ENCODE data around the gene BAZ2B.

Gene BAZ2B

DNA sequence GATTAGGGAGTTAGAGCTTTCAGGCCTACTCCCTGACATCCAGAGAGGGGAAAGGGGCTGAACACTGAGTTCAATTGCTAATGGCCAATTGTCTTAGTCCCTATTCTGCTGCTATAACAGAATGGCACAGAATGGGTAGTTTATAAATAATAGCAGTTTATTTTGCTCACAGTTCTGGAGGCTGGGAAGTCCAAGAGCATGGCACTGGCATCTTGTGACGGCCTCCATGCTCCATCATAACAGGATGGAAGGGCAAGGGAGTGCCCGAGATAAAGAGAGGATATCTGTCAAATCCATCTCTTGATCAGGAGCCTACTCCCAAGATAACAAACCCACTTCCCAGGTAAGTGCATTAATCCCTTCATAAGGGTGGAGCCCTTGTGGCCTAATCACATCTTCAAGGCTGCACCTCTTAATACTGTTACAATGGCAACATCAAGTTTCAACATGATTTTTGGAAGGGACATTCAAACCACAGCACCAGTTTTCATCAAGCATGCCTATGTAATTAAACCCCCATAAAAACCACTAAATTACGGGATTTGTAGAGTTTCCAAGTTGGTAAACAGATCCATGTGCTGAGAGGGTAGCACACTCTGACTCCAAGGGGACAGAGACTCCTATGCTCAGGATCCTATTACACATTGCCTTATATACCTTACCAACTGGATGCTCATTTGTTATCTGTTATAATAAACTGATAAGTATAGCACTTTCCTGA, 44.6 kb downstream of the BAZ2B start:
- peaks cover 3% of the 10 kb centered on the region for H3K36me3 Mint-ChIP-seq
- H3K4me3 Mint-ChIP-seq: no peak overlapping the region
- no peaks in the 10 kb centered on the region for H3K27me3 Mint-ChIP-seq
- H3K4me1 Mint-ChIP-seq: no peaks in the 10 kb centered on the region
- peaks cover 7% of the 10 kb centered on the region for H3K9me3 Mint-ChIP-seq
- no peak overlapping the region for H3K27ac Mint-ChIP-seq

DNA sequence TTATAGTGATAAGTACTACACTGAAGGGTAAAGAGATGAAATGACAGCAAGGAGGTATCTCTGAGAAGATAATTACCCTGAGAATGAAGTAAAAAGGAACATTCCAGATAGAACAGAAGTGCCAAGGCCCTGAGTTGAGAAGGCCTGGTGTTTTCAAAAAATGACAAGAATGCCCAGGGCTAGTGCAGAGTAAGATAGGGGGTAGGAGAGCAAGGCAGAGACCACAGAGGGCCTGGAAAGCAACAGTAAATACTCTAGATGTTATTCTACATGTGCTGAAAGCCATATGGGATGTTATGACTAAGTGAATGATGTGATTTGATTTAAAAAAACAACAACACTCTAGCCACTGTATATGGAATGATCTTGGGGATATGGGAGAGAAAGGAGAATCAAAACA, 52.3 kb downstream of the BAZ2B start:
- Mint-ChIP-seq H3K27me3 (no peaks in the 10 kb centered on the region), H3K9me3 (no peaks in the 10 kb centered on the region), H3K36me3 (peaks cover 7% of the 10 kb centered on the region), H3K4me3 (no peak overlapping the region), H3K4me1 (no peaks in the 10 kb centered on the region), H3K27ac (no peak overlapping the region)

DNA sequence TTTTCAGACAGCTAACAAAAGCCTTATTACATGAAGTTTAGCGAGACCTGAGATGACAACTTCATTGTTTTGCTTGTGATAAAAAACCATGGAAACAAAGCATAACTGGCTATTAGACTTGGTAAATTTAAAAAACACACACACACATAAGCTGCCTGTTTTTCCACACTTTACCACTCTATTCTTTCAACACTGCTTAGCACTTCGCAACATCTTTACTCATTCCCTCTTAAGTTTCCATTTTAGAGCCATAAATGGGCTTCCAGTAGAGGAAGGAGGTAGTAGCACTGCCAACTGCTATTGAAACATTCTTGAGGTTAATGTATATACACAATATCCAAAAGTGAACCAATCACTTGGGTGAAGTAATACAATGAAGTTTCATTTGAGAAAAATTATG, 54.1 kb downstream of the BAZ2B start:
- Mint-ChIP-seq H3K4me3 (no peak overlapping the region), H3K27ac (no peak overlapping the region), H3K9me3 (no peaks in the 10 kb centered on the region), H3K4me1 (no peaks in the 10 kb centered on the region), H3K36me3 (peaks cover 7% of the 10 kb centered on the region), H3K27me3 (no peaks in the 10 kb centered on the region)

DNA sequence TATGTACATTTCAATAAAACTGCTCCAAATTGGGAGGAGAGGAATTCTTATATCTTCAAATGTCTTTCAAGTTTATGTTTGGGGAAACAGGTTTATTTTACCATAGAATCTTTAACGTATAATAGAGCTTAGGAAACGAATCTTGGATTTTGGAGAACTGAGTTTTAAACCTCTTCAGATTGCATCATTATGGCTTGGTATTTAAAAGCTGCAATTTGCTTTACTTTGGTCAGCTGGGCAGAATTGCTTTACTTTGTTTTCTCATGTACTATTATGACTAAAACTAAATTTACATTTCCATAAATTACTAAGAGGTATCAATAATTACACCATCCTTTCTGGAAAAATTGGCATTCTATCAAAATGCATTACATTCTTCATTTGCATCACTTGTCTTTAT, 54.6 kb downstream of the BAZ2B start:
- Mint-ChIP-seq H3K9me3 (no peaks in the 10 kb centered on the region), H3K4me1 (no peaks in the 10 kb centered on the region), H3K27me3 (no peaks in the 10 kb centered on the region), H3K4me3 (no peak overlapping the region), H3K36me3 (peaks cover 7% of the 10 kb centered on the region), H3K27ac (no peak overlapping the region)

- H3K27ac Mint-ChIP-seq: no peak overlapping the region
- peaks cover 7% of the 10 kb centered on the region for H3K36me3 Mint-ChIP-seq
- H3K27me3 Mint-ChIP-seq: no peaks in the 10 kb centered on the region
- H3K4me1 Mint-ChIP-seq: no peaks in the 10 kb centered on the region
- H3K9me3 Mint-ChIP-seq: no peaks in the 10 kb centered on the region
- no peak overlapping the region for H3K4me3 Mint-ChIP-seq
These were observed 55.1 kb downstream of the BAZ2B start for GRCh38 chr2:159561242-159561641.

DNA sequence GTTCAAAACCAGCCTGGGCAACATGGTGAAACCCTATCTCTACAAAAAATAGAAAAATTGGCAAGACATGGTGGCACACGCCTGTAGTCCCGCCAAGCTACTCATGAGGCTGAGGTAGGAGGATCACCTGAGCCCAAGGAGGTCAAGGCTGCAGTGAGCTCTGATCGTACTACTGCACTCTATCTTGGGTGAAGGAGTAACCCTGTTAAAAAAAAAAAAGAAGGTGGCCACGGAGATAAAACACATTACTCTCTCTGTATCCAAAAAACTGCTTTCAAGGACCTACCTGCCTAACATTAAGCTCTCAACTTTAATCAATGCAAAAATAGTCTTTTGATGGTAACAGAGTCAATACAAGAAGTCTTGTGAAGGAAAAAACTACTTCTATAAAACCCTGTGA, 57.3 kb downstream of the BAZ2B start:
- H3K36me3 Mint-ChIP-seq: peaks cover under 1% of the 10 kb centered on the region
- H3K27ac Mint-ChIP-seq: no peak overlapping the region
- H3K4me3 Mint-ChIP-seq: no peak overlapping the region
- H3K9me3 Mint-ChIP-seq: no peaks in the 10 kb centered on the region
- H3K27me3 Mint-ChIP-seq: no peaks in the 10 kb centered on the region
- H3K4me1 Mint-ChIP-seq: no peaks in the 10 kb centered on the region

GRCh38 chr2:159558479-159558878, 57.9 kb downstream of the BAZ2B start:
- Mint-ChIP-seq H3K36me3 (no peaks in the 10 kb centered on the region), H3K27me3 (no peaks in the 10 kb centered on the region), H3K9me3 (no peaks in the 10 kb centered on the region), H3K4me3 (no peak overlapping the region), H3K27ac (no peak overlapping the region), H3K4me1 (no peaks in the 10 kb centered on the region)

DNA sequence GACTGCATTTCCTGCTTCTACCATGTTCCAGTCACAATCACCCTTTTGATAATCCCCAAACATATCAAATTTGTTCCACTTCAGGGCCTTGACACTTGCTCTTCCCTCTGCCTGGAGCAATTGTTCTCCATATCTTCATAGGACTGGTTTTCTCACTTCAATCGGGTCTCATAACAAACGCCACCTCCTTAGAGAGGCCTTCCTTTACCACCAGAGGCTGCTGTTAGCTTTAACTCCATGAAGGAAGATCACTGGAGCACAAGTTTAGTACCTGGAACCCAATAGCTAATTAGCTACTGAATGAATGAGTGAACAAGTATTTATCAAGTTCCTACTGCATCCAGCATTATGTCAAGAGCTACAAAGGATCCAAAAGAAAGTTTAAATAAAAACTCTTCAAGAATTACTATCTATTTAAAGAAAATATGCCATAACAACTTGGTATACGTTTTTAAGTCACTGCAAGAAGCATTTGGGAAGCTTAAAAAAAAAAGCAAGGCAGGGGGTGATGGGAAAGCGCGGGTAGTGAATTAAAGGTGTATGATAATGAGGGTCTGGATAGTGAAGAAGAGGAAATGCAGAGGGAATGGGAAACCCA, 58.8 kb downstream of the BAZ2B start:
- H3K4me1 Mint-ChIP-seq: no peaks in the 10 kb centered on the region
- H3K9me3 Mint-ChIP-seq: no peaks in the 10 kb centered on the region
- H3K4me3 Mint-ChIP-seq: no peak overlapping the region
- H3K27ac Mint-ChIP-seq: no peak overlapping the region
- no peaks in the 10 kb centered on the region for H3K27me3 Mint-ChIP-seq
- H3K36me3 Mint-ChIP-seq: no peaks in the 10 kb centered on the region

- Mint-ChIP-seq H3K27ac (no peak overlapping the region), H3K4me1 (no peaks in the 10 kb centered on the region), H3K4me3 (no peak overlapping the region), H3K9me3 (no peaks in the 10 kb centered on the region), H3K27me3 (no peaks in the 10 kb centered on the region), H3K36me3 (no peaks in the 10 kb centered on the region)
These were observed 60.5 kb downstream of the BAZ2B start for GRCh38 chr2:159555651-159556392.

- no peaks in the 10 kb centered on the region for H3K27me3 Mint-ChIP-seq
- no peaks in the 10 kb centered on the region for H3K4me1 Mint-ChIP-seq
- no peak overlapping the region for H3K27ac Mint-ChIP-seq
- no peak overlapping the region for H3K4me3 Mint-ChIP-seq
- H3K36me3 Mint-ChIP-seq: no peaks in the 10 kb centered on the region
- no peaks in the 10 kb centered on the region for H3K9me3 Mint-ChIP-seq
These were observed 62.6 kb downstream of the BAZ2B start for GRCh38 chr2:159553727-159554126.

DNA sequence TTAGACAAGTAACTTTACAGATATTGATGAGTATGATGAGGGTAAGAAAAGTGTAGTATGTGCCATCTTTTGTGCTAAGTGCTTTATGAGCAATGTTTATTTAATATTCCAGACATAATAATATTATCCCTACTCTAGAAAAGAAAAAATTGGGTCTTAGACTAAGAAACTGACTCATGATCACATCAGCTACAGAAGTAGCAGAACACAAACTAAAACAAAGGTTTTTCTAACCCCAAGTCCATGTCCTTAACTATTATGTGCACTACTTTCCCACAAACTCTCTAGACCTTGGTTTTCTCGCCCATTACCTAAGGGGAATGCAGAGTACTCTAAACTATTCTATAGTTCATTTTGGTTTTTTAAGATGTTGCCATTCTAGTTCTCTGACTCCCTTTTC, 64.5 kb downstream of the BAZ2B start:
- Mint-ChIP-seq H3K4me1 (no peaks in the 10 kb centered on the region), H3K36me3 (no peaks in the 10 kb centered on the region), H3K4me3 (no peak overlapping the region), H3K9me3 (no peaks in the 10 kb centered on the region), H3K27ac (no peak overlapping the region), H3K27me3 (no peaks in the 10 kb centered on the region)

GRCh38 chr2:159550231-159550630, 66.1 kb downstream of the BAZ2B start:
- Mint-ChIP-seq H3K36me3 (no peaks in the 10 kb centered on the region), H3K27me3 (no peaks in the 10 kb centered on the region), H3K4me1 (no peaks in the 10 kb centered on the region), H3K27ac (no peak overlapping the region), H3K9me3 (no peaks in the 10 kb centered on the region), H3K4me3 (no peak overlapping the region)

- Mint-ChIP-seq H3K4me1 (no peaks in the 10 kb centered on the region), H3K9me3 (peaks cover 2% of the 10 kb centered on the region), H3K27me3 (no peaks in the 10 kb centered on the region), H3K27ac (no peak overlapping the region), H3K4me3 (no peak overlapping the region), H3K36me3 (peaks cover under 1% of the 10 kb centered on the region)
These were observed 67.1 kb downstream of the BAZ2B start for GRCh38 chr2:159549234-159549633.

DNA sequence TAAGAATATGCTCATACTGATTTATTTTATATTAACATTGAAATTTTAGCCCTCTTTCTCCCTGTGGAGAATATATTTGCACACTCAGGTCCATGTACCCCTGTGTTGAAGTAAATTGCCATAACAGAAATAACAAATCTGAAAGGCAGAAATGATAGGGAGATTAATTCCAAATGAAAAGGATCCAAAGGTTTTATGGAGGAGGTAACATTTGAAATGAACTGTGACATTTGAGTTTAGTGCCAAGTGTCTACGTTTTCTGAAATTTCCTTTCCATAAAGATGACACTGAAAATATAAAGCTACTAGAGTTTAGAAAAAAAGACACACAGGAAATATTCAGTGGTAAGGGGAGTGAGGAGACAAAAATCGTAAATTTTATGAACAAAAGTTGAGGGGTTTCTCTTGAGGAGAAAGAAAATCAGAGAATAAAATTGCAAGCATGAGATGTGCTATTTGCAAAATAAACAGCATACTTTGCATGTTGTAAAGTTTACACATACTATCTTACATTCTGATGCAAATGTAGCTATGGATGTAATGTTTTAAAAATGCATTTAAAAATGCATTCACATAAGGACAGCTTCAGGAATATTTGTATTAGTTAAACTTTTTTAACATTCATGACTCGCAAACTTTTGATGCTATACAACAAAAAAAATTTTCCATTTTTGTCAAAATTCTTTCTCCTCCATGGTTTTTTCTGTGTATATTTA, 69.5 kb downstream of the BAZ2B start:
- no peak overlapping the region for H3K4me3 Mint-ChIP-seq
- no peaks in the 10 kb centered on the region for H3K27me3 Mint-ChIP-seq
- H3K9me3 Mint-ChIP-seq: peaks cover 11% of the 10 kb centered on the region
- H3K27ac Mint-ChIP-seq: no peak overlapping the region
- peaks cover 10% of the 10 kb centered on the region for H3K36me3 Mint-ChIP-seq
- no peaks in the 10 kb centered on the region for H3K4me1 Mint-ChIP-seq

DNA sequence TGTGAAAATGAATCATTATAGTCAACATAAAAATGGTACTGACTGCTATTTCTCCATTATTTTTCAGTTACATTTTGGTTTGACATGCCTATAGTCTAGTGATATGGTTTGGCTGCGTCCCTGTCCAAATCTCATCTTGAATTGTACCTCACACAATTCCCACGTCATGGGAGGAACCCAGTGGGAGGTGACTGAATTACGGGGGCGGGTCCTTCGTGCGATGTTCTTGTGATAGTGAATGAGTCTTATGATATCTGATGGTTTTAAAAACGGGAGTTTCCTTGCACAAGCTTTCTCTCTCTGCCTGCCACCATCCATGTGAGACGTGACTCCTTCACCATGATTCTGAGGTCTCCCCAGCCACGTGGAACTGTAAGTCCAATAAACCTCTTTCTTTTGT, 70.3 kb downstream of the BAZ2B start:
- Mint-ChIP-seq H3K4me1 (no peaks in the 10 kb centered on the region), H3K27me3 (no peaks in the 10 kb centered on the region), H3K27ac (no peak overlapping the region), H3K36me3 (peaks cover 14% of the 10 kb centered on the region), H3K9me3 (peaks cover 16% of the 10 kb centered on the region), H3K4me3 (no peak overlapping the region)

DNA sequence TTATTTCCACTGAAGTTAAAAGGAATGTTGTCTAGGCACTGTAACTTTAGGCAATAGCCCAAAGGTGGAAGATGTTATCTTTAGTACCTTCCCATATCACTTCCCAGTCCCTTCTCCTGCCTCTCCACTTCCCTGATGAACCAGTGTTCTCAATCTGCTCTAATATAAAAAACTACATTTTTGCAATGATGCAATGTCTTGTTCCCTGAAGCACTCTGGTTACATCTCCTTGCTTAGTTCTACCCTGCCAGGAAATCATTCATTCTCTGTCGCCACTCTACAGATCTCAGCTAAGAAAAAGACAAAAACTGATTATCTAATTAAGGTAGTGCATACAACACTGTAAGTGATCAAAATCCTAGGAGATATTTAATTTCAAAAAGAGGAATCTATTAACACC, 71.3 kb downstream of the BAZ2B start:
- Mint-ChIP-seq H3K36me3 (peaks cover 14% of the 10 kb centered on the region), H3K27ac (no peak overlapping the region), H3K4me1 (no peaks in the 10 kb centered on the region), H3K27me3 (no peaks in the 10 kb centered on the region), H3K4me3 (no peak overlapping the region), H3K9me3 (peaks cover 16% of the 10 kb centered on the region)
